Gastrocnemius medialis (tissue), 4 donors: ENCODE data around the gene RTP4. TPM values are rescaled to one million over a fixed set of nuclear protein-coding genes. Genes with fewer than 3 reads are reported as not detected.

ENCODE experiments used
- ATAC-seq, 2 donors: fragments of 150-250 bp; one replicate each; pipeline ENCODE4 v1.9.1; 2016
- DNase-seq, 2 donors: peaks; one replicate each; pipeline ENCODE4 v3.0.0-alpha.2; 2019
- H3K27ac ChIP-seq, 4 donors: fragments of 200-600 bp; sonication (generic); 1 replicate in 1 of 4; 2 replicates in 3 of 4; pipeline ENCODE4 v1.5.1; 2016 to 2018; ENCODE audit warnings: mild to moderate bottlenecking in 2 of 4, moderate library complexity in 1 of 4
- H3K27me3 ChIP-seq, 3 donors: fragments of 200-600 bp; sonication (generic) in 2 of 3; 1 replicate in 1 of 3; 2 replicates in 2 of 3; pipeline versions ENCODE4 v1.5.1 to v1.6.0; 2016 to 2019; ENCODE audit warnings: mild to moderate bottlenecking in 1 of 3, moderate library complexity in 1 of 3
- H3K36me3 ChIP-seq, 2 donors: fragments of 200-600 bp; sonication (generic) in 1 of 2; one replicate each; pipeline ENCODE4 v1.5.1; 2017 to 2018
- H3K4me1 ChIP-seq, 2 donors: fragments of 200-600 bp; sonication (generic) in 1 of 2; one replicate each; pipeline ENCODE4 v1.5.1; 2016 to 2017; ENCODE audit warnings: mild to moderate bottlenecking in 2 of 2
- H3K4me3 ChIP-seq, 4 donors: fragments of 200-600 bp; sonication (generic) in 3 of 4; 1 replicate in 1 of 4; 2 replicates in 3 of 4; pipeline ENCODE4 v1.5.1; 2016 to 2019; ENCODE audit warnings: mild to moderate bottlenecking in 2 of 4
- H3K9me3 ChIP-seq, 3 donors: fragments of 200-600 bp; sonication (generic) in 2 of 3; 1 replicate in 1 of 3; 2 replicates in 2 of 3; pipeline ENCODE4 v1.5.1; 2016 to 2019
- POLR2A ChIP-seq, 2 donors: fragments of 450-650 bp; IDR thresholded peaks; one replicate each; pipeline ENCODE4 v1.6.1; 2017; ENCODE audit warnings: antibody characterized with exemption in 2 of 2, mild to moderate bottlenecking in 2 of 2, moderate library complexity in 2 of 2
- in situ Hi-C, 4 donors: fragments of 200-750 bp; cut with MboI; loops; one replicate each; pipeline versions ENCODE4 v1.15.0 to v1.8.0; 2017; ENCODE audit warnings: low sequenced_read_pairs in 4 of 4
- intact Hi-C: fragments of 100-400 bp; cut with DNase I; formaldehyde crosslinking; loops from one replicate; pipeline ENCODE4 v1.15.1; 2023; ENCODE audit warnings: low total_unique reads
- total RNA-seq, 4 donors: library from RNA; depleted of rRNA; stranded (reverse); fragments of >200 nt; gene quantifications; one replicate each; pipeline versions ENCODE4 v1.1.0 to v1.2.3, GENCODE V29; 2016
- TF ChIP-seq, protein P1 (sequence below), 5 experiments: fragments of 450-650 bp in 3 of 5; fragments of 200-600 bp in 2 of 5; sonication (generic) in 2 of 5; IDR thresholded peaks in 4 of 5; conservative IDR thresholded peaks in 1 of 5; 1 replicate in 4 of 5; 2 replicates in 1 of 5; pipeline ENCODE4 v1.5.1; 2016 to 2019; ENCODE audit warnings: antibody characterized with exemption in 5 of 5, mild to moderate bottlenecking in 3 of 5, moderate library complexity in 3 of 5

RTP4 gene
- total RNA-seq, 4 donors from 2014 or later: 0.16 to 0.87 (median 0.39) TPM; not detected in 1

GRCh38 chr3:187334904-187335303 lies 33.3 kb upstream of the RTP4 start:
- H3K27ac ChIP-seq: no peak overlapping the region

DNA sequence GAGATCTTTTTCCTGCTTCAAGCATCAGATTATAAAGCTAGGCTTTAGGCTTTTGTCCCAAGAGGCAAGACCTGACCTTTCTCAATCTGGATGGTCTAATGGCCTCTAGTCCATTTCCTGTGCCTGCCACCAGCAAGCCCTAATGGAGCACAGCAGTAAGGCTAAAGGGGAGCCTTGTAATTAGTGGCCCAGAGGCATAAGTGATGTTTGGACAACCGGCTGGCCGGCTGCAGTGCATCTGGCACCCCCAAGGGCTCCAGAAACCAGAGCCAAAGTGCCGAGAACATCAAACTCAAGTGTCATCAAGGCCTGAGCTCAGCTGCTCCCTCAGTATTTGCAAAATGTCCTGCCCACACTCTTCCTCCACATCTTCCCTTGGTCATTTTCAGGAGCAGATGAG lies 31.9 kb upstream of the RTP4 start:
- ATAC-seq (no peak), DNase-seq (no peak)
- H3K36me3 ChIP-seq: no peaks in the 10 kb centered on the region
- TF ChIP-seq, protein P1, sequence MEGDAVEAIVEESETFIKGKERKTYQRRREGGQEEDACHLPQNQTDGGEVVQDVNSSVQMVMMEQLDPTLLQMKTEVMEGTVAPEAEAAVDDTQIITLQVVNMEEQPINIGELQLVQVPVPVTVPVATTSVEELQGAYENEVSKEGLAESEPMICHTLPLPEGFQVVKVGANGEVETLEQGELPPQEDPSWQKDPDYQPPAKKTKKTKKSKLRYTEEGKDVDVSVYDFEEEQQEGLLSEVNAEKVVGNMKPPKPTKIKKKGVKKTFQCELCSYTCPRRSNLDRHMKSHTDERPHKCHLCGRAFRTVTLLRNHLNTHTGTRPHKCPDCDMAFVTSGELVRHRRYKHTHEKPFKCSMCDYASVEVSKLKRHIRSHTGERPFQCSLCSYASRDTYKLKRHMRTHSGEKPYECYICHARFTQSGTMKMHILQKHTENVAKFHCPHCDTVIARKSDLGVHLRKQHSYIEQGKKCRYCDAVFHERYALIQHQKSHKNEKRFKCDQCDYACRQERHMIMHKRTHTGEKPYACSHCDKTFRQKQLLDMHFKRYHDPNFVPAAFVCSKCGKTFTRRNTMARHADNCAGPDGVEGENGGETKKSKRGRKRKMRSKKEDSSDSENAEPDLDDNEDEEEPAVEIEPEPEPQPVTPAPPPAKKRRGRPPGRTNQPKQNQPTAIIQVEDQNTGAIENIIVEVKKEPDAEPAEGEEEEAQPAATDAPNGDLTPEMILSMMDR (IDR thresholded peaks at IDR 0.05 in 4 of 5, conservative IDR thresholded peaks at IDR 0.05 in 1 of 5): no peak
- no peak for TF ChIP-seq POLR2A (IDR thresholded peaks at IDR 0.05)
- H3K4me3 ChIP-seq: no peak overlapping the region
- no peak overlapping the region for H3K27ac ChIP-seq
- H3K4me1 ChIP-seq: no peaks in the 10 kb centered on the region
- intact Hi-C loops (no loop called here), in situ Hi-C loops (no loop called here)
- no peaks in the 10 kb centered on the region for H3K9me3 ChIP-seq
- no peaks in the 10 kb centered on the region for H3K27me3 ChIP-seq

More at GRCh38 chr3:187334904-187335303, 33.3 kb upstream of the RTP4 start:
- no peaks in the 10 kb centered on the region for H3K9me3 ChIP-seq
- intact Hi-C loops: no loop called here
- no peaks in the 10 kb centered on the region for H3K4me1 ChIP-seq
- no peak overlapping the region for H3K4me3 ChIP-seq
- DNase-seq (no peak), ATAC-seq (no peak)
- in situ Hi-C loops: no loop called here
- TF ChIP-seq, protein P1 (IDR thresholded peaks at IDR 0.05 in 4 of 5, conservative IDR thresholded peaks at IDR 0.05 in 1 of 5): no peak
- TF ChIP-seq POLR2A (IDR thresholded peaks at IDR 0.05): no peak
- no peaks in the 10 kb centered on the region for H3K36me3 ChIP-seq
- H3K27me3 ChIP-seq: no peaks in the 10 kb centered on the region

GRCh38 chr3:187340578-187340977 lies 27.6 kb upstream of the RTP4 start:
- in situ Hi-C loops: no loop called here
- Histone ChIP-seq H3K4me3 (no peak overlapping the region), H3K9me3 (no peaks in the 10 kb centered on the region), H3K4me1 (no peaks in the 10 kb centered on the region), H3K36me3 (no peaks in the 10 kb centered on the region), H3K27ac (no peak overlapping the region), H3K27me3 (no peaks in the 10 kb centered on the region)
- DNase-seq (no peak), ATAC-seq (no peak)
- TF ChIP-seq, protein P1 (IDR thresholded peaks at IDR 0.05 in 4 of 5, conservative IDR thresholded peaks at IDR 0.05 in 1 of 5): no peak
- no peak for TF ChIP-seq POLR2A (IDR thresholded peaks at IDR 0.05)
- intact Hi-C loops: no loop called here

- TF ChIP-seq POLR2A (IDR thresholded peaks at IDR 0.05): no peak
- TF ChIP-seq, protein P1 (IDR thresholded peaks at IDR 0.05 in 4 of 5, conservative IDR thresholded peaks at IDR 0.05 in 1 of 5): no peak
- Histone ChIP-seq H3K4me1 (no peaks in the 10 kb centered on the region), H3K27me3 (no peaks in the 10 kb centered on the region), H3K4me3 (no peak overlapping the region), H3K9me3 (no peaks in the 10 kb centered on the region), H3K27ac (no peak overlapping the region), H3K36me3 (no peaks in the 10 kb centered on the region)
- intact Hi-C loops: no loop called here
- in situ Hi-C loops: no loop called here
- DNase-seq (no peak), ATAC-seq (no peak)
Measured at GRCh38 chr3:187342255-187342654, 25.9 kb upstream of the RTP4 start.

- H3K9me3 ChIP-seq: no peaks in the 10 kb centered on the region
- intact Hi-C loops: no loop called here
- DNase-seq (no peak), ATAC-seq (no peak)
- in situ Hi-C loops: no loop called here
- no peaks in the 10 kb centered on the region for H3K4me1 ChIP-seq
- H3K4me3 ChIP-seq: no peak overlapping the region
- TF ChIP-seq, protein P1 (IDR thresholded peaks at IDR 0.05 in 4 of 5, conservative IDR thresholded peaks at IDR 0.05 in 1 of 5): no peak
- TF ChIP-seq POLR2A (IDR thresholded peaks at IDR 0.05): no peak
- H3K36me3 ChIP-seq: no peaks in the 10 kb centered on the region
- no peak overlapping the region for H3K27ac ChIP-seq
- H3K27me3 ChIP-seq: no peaks in the 10 kb centered on the region
Measured at GRCh38 chr3:187343670-187344069, 24.5 kb upstream of the RTP4 start.
